Fibroblast of lung (primary cell): Measurements from ENCODE around the gene CDC16. TPM values are rescaled to one million over a fixed set of nuclear protein-coding genes. Genes with fewer than 3 reads are reported as not detected.
"Not testable (repeated sequence)": the region's sequence is repeated elsewhere in the genome, so short reads cannot be mapped to it uniquely, and the experiment has no call there.

ENCODE experiments used
- DNase-seq, 2 donors: peaks; one replicate each; pipeline versions ENCODE4 v3.0.0 to v3.0.0-alpha.2; 2010; ENCODE audit warnings: low read depth in 2 of 2
- H2AFZ ChIP-seq: 2 replicates; pipeline ENCODE4 v1.5.1; 2012; ENCODE audit warnings: low read length, control low read depth, inconsistent platforms
- H3K27ac ChIP-seq: 2 replicates; pipeline ENCODE4 v1.5.1; 2011; ENCODE audit warnings: low read length, control low read depth; ENCODE audit not compliant: insufficient read depth
- H3K27me3 ChIP-seq: 2 replicates; pipeline ENCODE4 v1.5.1; 2011; ENCODE audit warnings: mild to moderate bottlenecking, low read length; ENCODE audit not compliant: control insufficient read depth, insufficient read depth
- H3K36me3 ChIP-seq: 2 replicates; pipeline ENCODE4 v1.5.1; 2011; ENCODE audit warnings: low read length; ENCODE audit not compliant: control insufficient read depth, insufficient read depth
- H3K4me1 ChIP-seq: 2 replicates; pipeline ENCODE4 v1.5.1; 2011; ENCODE audit warnings: low read length; ENCODE audit not compliant: control insufficient read depth, insufficient read depth; ENCODE audit errors: extremely low read depth
- H3K4me2 ChIP-seq: 2 replicates; pipeline ENCODE4 v1.5.1; 2011; ENCODE audit warnings: low read length, control low read depth; ENCODE audit not compliant: insufficient read depth; ENCODE audit errors: extremely low read depth
- H3K4me3 ChIP-seq, 4 experiments: fragments of 200-600 bp in 1 of 4; sonication (generic) in 1 of 4; replicated peaks in 1 of 4; 2 replicates each; pipeline ENCODE4 v1.5.1; 2011 to 2016; ENCODE audit warnings: low read length in 4 of 4, low read depth in 3 of 4, mild to moderate bottlenecking in 3 of 4, control low read depth in 2 of 4, inconsistent platforms in 1 of 4, mixed read lengths in 1 of 4; ENCODE audit not compliant: insufficient read depth in 1 of 4; ENCODE audit errors: control extremely low read depth in 1 of 4
- H3K79me2 ChIP-seq: 2 replicates; pipeline ENCODE4 v1.5.1; 2012; ENCODE audit warnings: mild to moderate bottlenecking, low read length, inconsistent platforms; ENCODE audit not compliant: control insufficient read depth, insufficient read depth
- H3K9ac ChIP-seq: 2 replicates; pipeline ENCODE4 v1.5.1; 2011; ENCODE audit warnings: mild to moderate bottlenecking, low read length, control low read depth; ENCODE audit not compliant: insufficient read depth
- H3K9me3 ChIP-seq: 2 replicates; pipeline ENCODE4 v1.5.1; 2012; ENCODE audit warnings: low read depth, low read length; ENCODE audit not compliant: control insufficient read depth, insufficient read depth
- H4K20me1 ChIP-seq: 2 replicates; pipeline ENCODE4 v1.5.1; 2011; ENCODE audit warnings: low read length; ENCODE audit not compliant: control insufficient read depth, insufficient read depth; ENCODE audit errors: extremely low read depth
- EZH2 ChIP-seq: IDR thresholded peaks from 2 replicates; pipeline ENCODE4 v1.5.1; 2012; ENCODE audit warnings: low read length, control low read depth, mild to moderate bottlenecking; ENCODE audit errors: missing control alignments
- polyA plus RNA-seq, 2 donors: library from polyadenylated mRNA; depleted of rRNA in 1 of 2; stranded (reverse) in 1 of 2; unstranded in 1 of 2; fragments of >200 nt; gene quantifications; 2 replicates each; pipeline ENCODE4 v1.2.1, GENCODE V29; 2011 to 2012; ENCODE audit warnings: missing spikeins in 1 of 2
- total RNA-seq: library from RNA; depleted of rRNA; stranded (reverse); fragments of >200 nt; gene quantifications from 2 replicates; pipeline ENCODE4 v1.2.1, GENCODE V29; 2014
- TF ChIP-seq, protein P1 (sequence below), 2 donors: IDR thresholded peaks in 1 of 2; conservative IDR thresholded peaks in 1 of 2; 1 replicate in 1 of 2; 2 replicates in 1 of 2; pipeline ENCODE4 v1.5.1; 2011 to 2012; ENCODE audit warnings: low read length in 2 of 2, control low read depth in 1 of 2, inconsistent platforms in 1 of 2, low read depth in 1 of 2, mild to moderate bottlenecking in 1 of 2

CDC16 gene
- total and polyA plus RNA-seq, 2 donors (not counting 1 experiment from before 2014, with no cell fraction given), result 52.2 to 101 TPM

DNA sequence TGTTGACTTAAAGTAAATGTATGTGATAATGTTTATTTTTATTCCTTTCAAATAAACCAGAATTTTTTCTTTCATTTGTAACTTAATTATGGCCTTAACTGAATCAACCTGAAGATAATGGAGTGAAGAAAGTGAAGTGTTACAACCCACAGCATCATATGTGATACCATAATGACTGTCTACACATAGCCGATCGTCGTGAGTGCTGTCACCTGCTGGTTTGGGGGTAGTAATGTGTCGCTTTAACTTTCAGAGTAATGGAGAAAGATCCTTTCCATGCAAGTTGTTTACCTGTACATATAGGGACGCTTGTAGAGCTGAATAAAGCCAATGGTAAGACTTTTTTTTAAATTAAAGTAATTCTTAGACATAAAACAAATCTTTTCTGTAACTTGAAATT, 9.9 kb downstream of the CDC16 start:
- H3K36me3 ChIP-seq, result peaks cover 12% of the 10 kb centered on the region

DNA sequence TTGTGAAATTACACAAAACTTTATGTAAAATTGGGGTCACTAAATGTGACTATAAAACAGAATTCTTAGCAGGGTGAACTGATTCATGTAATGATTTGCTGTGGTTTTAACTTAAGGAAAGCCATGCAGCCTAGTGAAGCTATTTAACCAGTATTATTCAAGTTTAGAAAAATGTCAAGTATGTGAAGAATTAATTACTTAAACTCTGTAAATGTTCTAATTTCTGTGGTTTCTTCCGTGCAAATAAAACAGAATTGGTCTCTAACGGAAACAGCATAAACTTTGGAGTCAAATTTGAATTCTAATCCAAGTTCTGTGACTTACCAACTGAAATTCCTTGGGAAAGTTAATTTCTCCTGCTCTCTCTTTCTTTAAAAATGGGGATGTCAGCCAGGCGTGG, 13.3 kb downstream of the CDC16 start:
- Histone ChIP-seq H2AFZ (no peak overlapping the region), H3K9ac (no peak overlapping the region), H3K79me2 (no peaks in the 10 kb centered on the region), H3K4me3 (no peak overlapping the region), H3K27ac (peak overlapping the region; percentile 31), H3K4me1 (no peaks in the 10 kb centered on the region), H3K27me3 (no peaks in the 10 kb centered on the region), H3K4me2 (no peak overlapping the region), H4K20me1 (no peaks in the 10 kb centered on the region), H3K9me3 (no peaks in the 10 kb centered on the region), H3K36me3 (peaks cover 13% of the 10 kb centered on the region)
- peak in 1 of 2 donors; percentile 83 for DNase-seq
- TF ChIP-seq, protein P1, sequence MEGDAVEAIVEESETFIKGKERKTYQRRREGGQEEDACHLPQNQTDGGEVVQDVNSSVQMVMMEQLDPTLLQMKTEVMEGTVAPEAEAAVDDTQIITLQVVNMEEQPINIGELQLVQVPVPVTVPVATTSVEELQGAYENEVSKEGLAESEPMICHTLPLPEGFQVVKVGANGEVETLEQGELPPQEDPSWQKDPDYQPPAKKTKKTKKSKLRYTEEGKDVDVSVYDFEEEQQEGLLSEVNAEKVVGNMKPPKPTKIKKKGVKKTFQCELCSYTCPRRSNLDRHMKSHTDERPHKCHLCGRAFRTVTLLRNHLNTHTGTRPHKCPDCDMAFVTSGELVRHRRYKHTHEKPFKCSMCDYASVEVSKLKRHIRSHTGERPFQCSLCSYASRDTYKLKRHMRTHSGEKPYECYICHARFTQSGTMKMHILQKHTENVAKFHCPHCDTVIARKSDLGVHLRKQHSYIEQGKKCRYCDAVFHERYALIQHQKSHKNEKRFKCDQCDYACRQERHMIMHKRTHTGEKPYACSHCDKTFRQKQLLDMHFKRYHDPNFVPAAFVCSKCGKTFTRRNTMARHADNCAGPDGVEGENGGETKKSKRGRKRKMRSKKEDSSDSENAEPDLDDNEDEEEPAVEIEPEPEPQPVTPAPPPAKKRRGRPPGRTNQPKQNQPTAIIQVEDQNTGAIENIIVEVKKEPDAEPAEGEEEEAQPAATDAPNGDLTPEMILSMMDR (conservative IDR thresholded peaks at IDR 0.05 in 1 of 2, IDR thresholded peaks at IDR 0.05 in 1 of 2; ENCODE audit: low read depth in 1 of 2, low read length in 2 of 2), result no peak
- no peak for TF ChIP-seq EZH2

More for the DNA sequence above, 9.9 kb downstream of the CDC16 start:
- Histone ChIP-seq H3K4me3 (no peak overlapping the region), H3K9me3 (no peaks in the 10 kb centered on the region), H3K27me3 (no peaks in the 10 kb centered on the region), H3K79me2 (no peaks in the 10 kb centered on the region), H3K4me1 (no peaks in the 10 kb centered on the region), H2AFZ (no peak overlapping the region), H3K4me2 (no peak overlapping the region), H3K27ac (no peak overlapping the region), H4K20me1 (no peaks in the 10 kb centered on the region), H3K9ac (no peak overlapping the region)
- no peak for DNase-seq
- TF ChIP-seq, protein P1 (conservative IDR thresholded peaks at IDR 0.05 in 1 of 2, IDR thresholded peaks at IDR 0.05 in 1 of 2; ENCODE audit: low read depth in 1 of 2, low read length in 2 of 2), result no peak
- TF ChIP-seq EZH2, result no peak

DNA sequence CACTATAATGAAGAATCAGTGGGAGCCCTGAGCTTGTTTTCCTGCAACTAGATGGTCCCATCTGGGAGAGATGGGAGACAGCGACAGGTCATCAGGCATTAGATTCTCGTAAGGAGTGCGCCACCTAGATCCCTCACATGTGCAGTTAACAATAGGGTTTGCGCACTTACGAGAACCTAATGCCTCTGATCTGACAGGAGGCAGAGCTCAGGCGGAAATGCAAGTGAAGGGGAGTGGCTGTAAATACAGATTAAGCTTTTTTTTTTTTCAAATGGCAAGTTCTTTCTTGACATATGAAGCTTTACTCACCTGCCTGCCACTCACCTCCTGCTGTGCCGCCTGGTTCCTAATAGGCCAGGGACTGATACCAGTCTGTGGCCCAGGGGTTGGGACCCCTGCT, 14.4 kb downstream of the CDC16 start:
- Histone ChIP-seq H3K27me3 (no peaks in the 10 kb centered on the region), H3K9ac (no peak overlapping the region), H3K4me1 (no peaks in the 10 kb centered on the region), H3K36me3 (peaks cover 17% of the 10 kb centered on the region), H3K9me3 (no peaks in the 10 kb centered on the region), H3K4me2 (no peak overlapping the region), H3K4me3 (no peak overlapping the region), H4K20me1 (no peaks in the 10 kb centered on the region), H2AFZ (no peak overlapping the region), H3K27ac (no peak overlapping the region), H3K79me2 (no peaks in the 10 kb centered on the region)
- no peak for TF ChIP-seq EZH2
- TF ChIP-seq, protein P1 (conservative IDR thresholded peaks at IDR 0.05 in 1 of 2, IDR thresholded peaks at IDR 0.05 in 1 of 2; ENCODE audit: low read depth in 1 of 2, low read length in 2 of 2), result no peak
- no peak for DNase-seq

DNA sequence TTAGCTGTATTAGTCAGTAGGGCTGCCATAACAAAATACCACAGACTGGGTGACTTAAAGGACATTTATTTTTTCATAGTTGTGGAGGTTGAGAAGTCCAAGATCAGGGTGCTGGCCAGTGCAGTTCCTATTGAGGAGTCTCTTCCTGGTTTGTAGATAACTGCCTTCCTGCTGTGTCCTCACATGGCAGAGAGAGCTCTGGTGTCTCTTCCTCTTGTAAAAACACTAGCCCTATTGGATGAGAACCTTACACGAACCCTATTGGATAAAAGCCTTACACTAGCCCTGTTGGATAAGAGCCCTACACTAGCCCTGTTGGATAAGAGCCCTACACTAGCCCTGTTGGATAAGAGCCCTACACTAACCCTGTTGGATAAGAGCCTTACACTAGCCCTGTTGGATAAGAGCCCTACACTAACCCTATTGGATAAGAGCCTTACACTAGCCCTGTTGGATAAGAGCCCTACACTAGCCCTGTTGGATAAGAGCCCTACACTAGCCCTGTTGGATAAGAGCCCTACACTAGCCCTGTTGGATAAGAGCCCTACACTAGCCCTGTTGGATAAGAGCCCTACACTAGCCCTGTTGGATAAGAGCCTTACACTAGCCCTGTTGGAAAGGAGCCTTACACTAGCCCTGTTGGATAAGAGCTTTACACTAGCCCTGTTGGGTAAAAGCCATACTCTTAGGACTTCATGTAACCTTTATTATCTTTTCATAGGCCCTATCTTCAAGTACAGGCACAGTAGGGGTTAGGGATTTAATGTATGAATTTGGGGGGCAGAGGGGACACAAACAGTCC, 17.1 kb downstream of the CDC16 start:
- H3K9me3 ChIP-seq, H3K79me2 ChIP-seq, H3K27ac ChIP-seq, H3K4me3 ChIP-seq, H3K4me1 ChIP-seq, DNase-seq, H4K20me1 ChIP-seq, H3K27me3 ChIP-seq, H3K9ac ChIP-seq, H3K4me2 ChIP-seq, H2AFZ ChIP-seq: not testable (repeated sequence)
- H3K36me3 ChIP-seq, result peaks cover 12% of the 10 kb centered on the region
